ENCODE data around the gene IRF2BPL.
A peak's percentile ranks its signal among the peaks of the same experiment; 100 is the strongest.
"Not testable (repeated sequence)": the region's sequence is repeated elsewhere in the genome, so short reads cannot be mapped to it uniquely, and the experiment has no call there.

IRF2BPL gene

GRCh38 chr14:77031759-77032490, 3.4 kb upstream of the IRF2BPL start:
- Histone ChIP-seq H3K4me1 (ENCODE audit: insufficient read depth, low read length) (peaks cover 51% of the 10 kb centered on the region), H3K27ac (ENCODE audit: low read depth, low read length) (peak overlapping the region; percentile 100), H3K36me3 (ENCODE audit: insufficient read depth, low read length) (no peaks in the 10 kb centered on the region), H3K9ac (ENCODE audit: low read length) (peak overlapping the region; percentile 75), H3K4me3 (ENCODE audit: low read depth in 1 of 2, low read length in 2 of 2) (peak overlapping the region in 1 of 2 donors; percentile 58), H3K9me3 (ENCODE audit: low read length) (no peaks in the 10 kb centered on the region), H3K27me3 (ENCODE audit: control insufficient read depth in 1 of 2, insufficient read depth in 2 of 2, low read length in 2 of 2) (no peaks in the 10 kb centered on the region)

GRCh38 chr14:77027538-77028383, 747 bp downstream of the IRF2BPL start:
- Histone ChIP-seq H3K27me3 (ENCODE audit: control insufficient read depth in 1 of 2, insufficient read depth in 2 of 2, low read length in 2 of 2) (no peaks in the 10 kb centered on the region), H3K27ac (ENCODE audit: low read depth, low read length) (peak overlapping the region; percentile 98), H3K36me3 (ENCODE audit: insufficient read depth, low read length) (peaks cover 12% of the 10 kb centered on the region), H3K9ac (ENCODE audit: low read length) (peak overlapping the region; percentile 78), H3K4me1 (ENCODE audit: insufficient read depth, low read length) (peaks cover 54% of the 10 kb centered on the region), H3K9me3 (ENCODE audit: low read length) (no peaks in the 10 kb centered on the region), H3K4me3 (ENCODE audit: low read depth in 1 of 2, low read length in 2 of 2) (peak overlapping the region; percentile 74 to 88)

- no peaks in the 10 kb centered on the region for H3K9me3 ChIP-seq (ENCODE audit: low read length)
- peaks cover 12% of the 10 kb centered on the region for H3K36me3 ChIP-seq (ENCODE audit: insufficient read depth, low read length)
- H3K27me3 ChIP-seq (ENCODE audit: control insufficient read depth in 1 of 2, insufficient read depth in 2 of 2, low read length in 2 of 2), result no peaks in the 10 kb centered on the region
- peak overlapping the region; percentile 88 to 89 for H3K4me3 ChIP-seq (ENCODE audit: low read depth in 1 of 2, low read length in 2 of 2)
- peak overlapping the region; percentile 85 for H3K9ac ChIP-seq (ENCODE audit: low read length)
- peaks cover 56% of the 10 kb centered on the region for H3K4me1 ChIP-seq (ENCODE audit: insufficient read depth, low read length)
- H3K27ac ChIP-seq (ENCODE audit: low read depth, low read length), result peak overlapping the region; percentile 98
Observed at GRCh38 chr14:77026930-77027537, 1.5 kb downstream of the IRF2BPL start.

GRCh38 chr14:77026166-77026929, 2.2 kb downstream of the IRF2BPL start:
- H3K27ac ChIP-seq (ENCODE audit: low read depth, low read length), result peak overlapping the region; percentile 98
- peaks cover 51% of the 10 kb centered on the region for H3K4me1 ChIP-seq (ENCODE audit: insufficient read depth, low read length)
- H3K36me3 ChIP-seq (ENCODE audit: insufficient read depth, low read length), result peaks cover 12% of the 10 kb centered on the region
- H3K9ac ChIP-seq (ENCODE audit: low read length), result peak overlapping the region; percentile 85
- H3K9me3 ChIP-seq (ENCODE audit: low read length), result no peaks in the 10 kb centered on the region
- no peaks in the 10 kb centered on the region for H3K27me3 ChIP-seq (ENCODE audit: control insufficient read depth in 1 of 2, insufficient read depth in 2 of 2, low read length in 2 of 2)
- peak overlapping the region; percentile 88 to 89 for H3K4me3 ChIP-seq (ENCODE audit: low read depth in 1 of 2, low read length in 2 of 2)

GRCh38 chr14:77025744-77026165, 2.8 kb downstream of the IRF2BPL start:
- Histone ChIP-seq H3K4me3 (ENCODE audit: low read depth in 1 of 2, low read length in 2 of 2) (peak overlapping the region; percentile 88 to 89), H3K27ac (ENCODE audit: low read depth, low read length) (peak overlapping the region; percentile 98), H3K36me3 (ENCODE audit: insufficient read depth, low read length) (peaks cover 12% of the 10 kb centered on the region), H3K9me3 (ENCODE audit: low read length) (no peaks in the 10 kb centered on the region), H3K27me3 (ENCODE audit: control insufficient read depth in 1 of 2, insufficient read depth in 2 of 2, low read length in 2 of 2) (no peaks in the 10 kb centered on the region), H3K9ac (ENCODE audit: low read length) (peak overlapping the region; percentile 85), H3K4me1 (ENCODE audit: insufficient read depth, low read length) (peaks cover 45% of the 10 kb centered on the region)

GRCh38 chr14:77024171-77024691, 4.3 kb downstream of the IRF2BPL start:
- Histone ChIP-seq H3K4me1 (ENCODE audit: insufficient read depth, low read length) (peaks cover 31% of the 10 kb centered on the region), H3K27me3 (ENCODE audit: control insufficient read depth in 1 of 2, insufficient read depth in 2 of 2, low read length in 2 of 2) (no peaks in the 10 kb centered on the region), H3K27ac (ENCODE audit: low read depth, low read length) (peak overlapping the region; percentile 98), H3K9me3 (ENCODE audit: low read length) (no peaks in the 10 kb centered on the region), H3K4me3 (ENCODE audit: low read depth in 1 of 2, low read length in 2 of 2) (peak overlapping the region; percentile 24 to 59), H3K36me3 (ENCODE audit: insufficient read depth, low read length) (peaks cover 12% of the 10 kb centered on the region), H3K9ac (ENCODE audit: low read length) (peak overlapping the region; percentile 85)

GRCh38 chr14:77023001-77023996, 5.2 kb downstream of the IRF2BPL start:
- peaks cover 27% of the 10 kb centered on the region for H3K4me1 ChIP-seq (ENCODE audit: insufficient read depth, low read length)
- H3K27ac ChIP-seq (ENCODE audit: low read depth, low read length), result peak overlapping the region; percentile 98
- H3K9ac ChIP-seq (ENCODE audit: low read length), result peak overlapping the region; percentile 12
- peak overlapping the region in 1 of 2 donors; percentile 59 for H3K4me3 ChIP-seq (ENCODE audit: low read depth in 1 of 2, low read length in 2 of 2)
- no peaks in the 10 kb centered on the region for H3K9me3 ChIP-seq (ENCODE audit: low read length)
- no peaks in the 10 kb centered on the region for H3K27me3 ChIP-seq (ENCODE audit: control insufficient read depth in 1 of 2, insufficient read depth in 2 of 2, low read length in 2 of 2)
- peaks cover 12% of the 10 kb centered on the region for H3K36me3 ChIP-seq (ENCODE audit: insufficient read depth, low read length)

- Histone ChIP-seq H3K9me3 (ENCODE audit: low read length) (no peaks in the 10 kb centered on the region), H3K9ac (ENCODE audit: low read length) (peak overlapping the region; percentile 12), H3K27me3 (ENCODE audit: control insufficient read depth in 1 of 2, insufficient read depth in 2 of 2, low read length in 2 of 2) (no peaks in the 10 kb centered on the region), H3K4me1 (ENCODE audit: insufficient read depth, low read length) (peaks cover 27% of the 10 kb centered on the region), H3K4me3 (ENCODE audit: low read depth in 1 of 2, low read length in 2 of 2) (no peak overlapping the region), H3K36me3 (ENCODE audit: insufficient read depth, low read length) (peaks cover 12% of the 10 kb centered on the region), H3K27ac (ENCODE audit: low read depth, low read length) (peak overlapping the region; percentile 98)
Observed at GRCh38 chr14:77022236-77022852, 6.2 kb downstream of the IRF2BPL start.

- H3K9ac ChIP-seq (ENCODE audit: low read length); H3K27me3 ChIP-seq (ENCODE audit: control insufficient read depth in 1 of 2, insufficient read depth in 2 of 2, low read length in 2 of 2); H3K9me3 ChIP-seq (ENCODE audit: low read length); H3K27ac ChIP-seq (ENCODE audit: low read depth, low read length); H3K4me3 ChIP-seq (ENCODE audit: low read depth in 1 of 2, low read length in 2 of 2): not testable (repeated sequence)
- Histone ChIP-seq H3K36me3 (ENCODE audit: insufficient read depth, low read length) (peaks cover 12% of the 10 kb centered on the region), H3K4me1 (ENCODE audit: insufficient read depth, low read length) (peaks cover 27% of the 10 kb centered on the region)
Observed at GRCh38 chr14:77021424-77021823, 7.1 kb downstream of the IRF2BPL start.
